ENCODE measurements around the gene PYROXD2.

The PYROXD2 gene

DNA sequence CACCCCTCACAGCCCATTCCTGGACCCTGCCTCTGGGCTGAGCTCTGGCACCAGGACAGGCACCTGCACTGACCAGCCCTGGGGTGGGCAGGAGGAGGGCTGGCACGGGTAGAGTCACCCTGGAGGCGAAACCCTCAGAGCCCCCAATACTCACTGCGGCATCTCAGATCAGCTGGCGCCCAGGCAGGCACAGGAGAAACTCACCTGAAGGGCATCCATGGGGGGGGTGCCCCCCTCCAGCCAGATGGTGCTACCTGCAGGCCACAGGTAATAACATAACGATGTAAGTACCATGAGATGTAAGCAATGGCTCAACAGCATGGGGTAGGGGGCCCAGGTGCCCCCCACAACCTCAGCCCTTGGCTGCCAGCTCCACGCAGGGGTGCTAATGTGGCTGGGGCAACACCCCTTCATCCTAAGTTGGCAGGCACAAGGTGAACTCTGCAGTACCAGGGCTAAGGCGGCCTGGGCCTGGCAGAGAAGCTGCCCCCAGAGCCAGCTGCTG is 12.1 kb upstream of the PYROXD2 start:
- no peak for ATAC-seq
- TF ChIP-seq TOX (CRISPR knock-in tag; IDR thresholded peaks at IDR 0.05; ENCODE audit: borderline replicate concordance) = no peak
- TF ChIP-seq TCF4 (CRISPR knock-in tag; IDR thresholded peaks at IDR 0.05; ENCODE audit: borderline replicate concordance) = no peak
- TF ChIP-seq ISL1 (CRISPR knock-in tag; IDR thresholded peaks at IDR 0.05) = no peak
- no peak for TF ChIP-seq ZNF70 (CRISPR knock-in tag; IDR thresholded peaks at IDR 0.05)
- TF ChIP-seq ZFP30 (CRISPR knock-in tag; IDR thresholded peaks at IDR 0.05) = no peak
- no peak for TF ChIP-seq GLIS3 (CRISPR knock-in tag; IDR thresholded peaks at IDR 0.05)
- TF ChIP-seq, protein P1, sequence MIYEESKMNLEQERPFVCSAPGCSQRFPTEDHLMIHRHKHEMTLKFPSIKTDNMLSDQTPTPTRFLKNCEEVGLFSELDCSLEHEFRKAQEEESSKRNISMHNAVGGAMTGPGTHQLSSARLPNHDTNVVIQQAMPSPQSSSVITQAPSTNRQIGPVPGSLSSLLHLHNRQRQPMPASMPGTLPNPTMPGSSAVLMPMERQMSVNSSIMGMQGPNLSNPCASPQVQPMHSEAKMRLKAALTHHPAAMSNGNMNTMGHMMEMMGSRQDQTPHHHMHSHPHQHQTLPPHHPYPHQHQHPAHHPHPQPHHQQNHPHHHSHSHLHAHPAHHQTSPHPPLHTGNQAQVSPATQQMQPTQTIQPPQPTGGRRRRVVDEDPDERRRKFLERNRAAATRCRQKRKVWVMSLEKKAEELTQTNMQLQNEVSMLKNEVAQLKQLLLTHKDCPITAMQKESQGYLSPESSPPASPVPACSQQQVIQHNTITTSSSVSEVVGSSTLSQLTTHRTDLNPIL (CRISPR knock-in tag; IDR thresholded peaks at IDR 0.05; ENCODE audit: low read depth) = no peak
- no peak for TF ChIP-seq PPARA (CRISPR knock-in tag; IDR thresholded peaks at IDR 0.05; ENCODE audit: borderline replicate concordance)
- TF ChIP-seq RARB (CRISPR knock-in tag; IDR thresholded peaks at IDR 0.05) = no peak
- no peak for TF ChIP-seq ZNF565 (CRISPR knock-in tag; conservative IDR thresholded peaks at IDR 0.05; ENCODE audit: low read depth)
- no peak for TF ChIP-seq ZFP3 (CRISPR knock-in tag; IDR thresholded peaks at IDR 0.05)
- TF ChIP-seq, protein P2, sequence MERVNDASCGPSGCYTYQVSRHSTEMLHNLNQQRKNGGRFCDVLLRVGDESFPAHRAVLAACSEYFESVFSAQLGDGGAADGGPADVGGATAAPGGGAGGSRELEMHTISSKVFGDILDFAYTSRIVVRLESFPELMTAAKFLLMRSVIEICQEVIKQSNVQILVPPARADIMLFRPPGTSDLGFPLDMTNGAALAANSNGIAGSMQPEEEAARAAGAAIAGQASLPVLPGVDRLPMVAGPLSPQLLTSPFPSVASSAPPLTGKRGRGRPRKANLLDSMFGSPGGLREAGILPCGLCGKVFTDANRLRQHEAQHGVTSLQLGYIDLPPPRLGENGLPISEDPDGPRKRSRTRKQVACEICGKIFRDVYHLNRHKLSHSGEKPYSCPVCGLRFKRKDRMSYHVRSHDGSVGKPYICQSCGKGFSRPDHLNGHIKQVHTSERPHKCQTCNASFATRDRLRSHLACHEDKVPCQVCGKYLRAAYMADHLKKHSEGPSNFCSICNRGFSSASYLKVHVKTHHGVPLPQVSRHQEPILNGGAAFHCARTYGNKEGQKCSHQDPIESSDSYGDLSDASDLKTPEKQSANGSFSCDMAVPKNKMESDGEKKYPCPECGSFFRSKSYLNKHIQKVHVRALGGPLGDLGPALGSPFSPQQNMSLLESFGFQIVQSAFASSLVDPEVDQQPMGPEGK (CRISPR knock-in tag; IDR thresholded peaks at IDR 0.05; ENCODE audit: borderline replicate concordance) = no peak
- no peak for TF ChIP-seq ZC3H10 (CRISPR knock-in tag; IDR thresholded peaks at IDR 0.05)
- no peak for TF ChIP-seq ARNTL (CRISPR knock-in tag; IDR thresholded peaks at IDR 0.05; ENCODE audit: borderline replicate concordance, low read depth)
- TF ChIP-seq SNAI2 (CRISPR knock-in tag; IDR thresholded peaks at IDR 0.05) = no peak
- no peak for TF ChIP-seq BACH2 (CRISPR knock-in tag; IDR thresholded peaks at IDR 0.05; ENCODE audit: borderline replicate concordance)

DNA sequence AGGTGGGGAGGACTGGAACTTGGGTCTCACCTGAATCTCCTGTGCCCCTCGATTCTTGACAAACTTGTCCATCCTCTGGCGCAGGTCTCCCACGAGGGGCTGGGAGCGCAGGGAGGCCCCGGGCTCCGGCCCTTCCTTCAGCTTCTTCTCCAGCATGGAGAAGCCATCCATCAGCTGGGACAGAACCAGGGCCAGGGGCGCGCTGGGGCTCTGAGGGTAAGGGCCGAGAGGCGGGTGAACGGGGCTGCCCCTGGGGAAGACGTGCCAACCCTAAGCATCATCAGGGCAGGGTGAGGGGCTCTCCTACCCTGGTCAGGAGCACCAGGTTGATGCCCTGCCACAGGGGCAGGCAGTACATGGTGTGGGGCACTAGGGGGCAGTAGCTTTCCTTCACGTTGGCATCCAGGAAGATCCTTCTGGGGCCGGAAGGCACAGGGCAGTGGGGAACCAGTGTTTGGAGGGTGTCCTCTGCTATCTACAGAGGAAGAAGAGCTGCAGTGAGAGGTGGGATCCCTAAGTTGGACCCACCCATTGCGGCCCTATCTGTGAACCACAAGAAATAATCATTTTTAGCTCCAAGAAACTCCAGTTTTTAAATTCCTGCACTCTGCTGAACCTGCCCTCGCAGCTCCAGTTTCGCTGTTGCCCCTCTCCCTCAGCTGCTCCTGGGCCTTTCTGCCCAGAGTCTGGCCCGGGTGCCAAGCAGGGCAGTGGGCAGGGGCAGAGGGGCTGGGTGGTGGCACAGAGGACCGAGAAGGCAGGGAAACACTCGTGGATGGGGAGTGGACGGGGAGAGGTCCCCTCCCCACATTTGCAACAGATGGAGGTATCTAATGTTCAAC is 10.8 kb upstream of the PYROXD2 start:
- TF ChIP-seq TCF4 (CRISPR knock-in tag; IDR thresholded peaks at IDR 0.05; ENCODE audit: borderline replicate concordance) (no peak), ZC3H10 (CRISPR knock-in tag; IDR thresholded peaks at IDR 0.05) (no peak), ZNF70 (CRISPR knock-in tag; IDR thresholded peaks at IDR 0.05) (no peak), CSDC2 (CRISPR knock-in tag; IDR thresholded peaks at IDR 0.05) (no peak)
- ATAC-seq = peak; percentile 84

- TF ChIP-seq OSR1 (CRISPR knock-in tag; IDR thresholded peaks at IDR 0.05) (no peak), TSHZ2 (CRISPR knock-in tag; IDR thresholded peaks at IDR 0.05) (no peak), ZNF70 (CRISPR knock-in tag; IDR thresholded peaks at IDR 0.05) (no peak), RARB (CRISPR knock-in tag; IDR thresholded peaks at IDR 0.05) (no peak), ZC3H10 (CRISPR knock-in tag; IDR thresholded peaks at IDR 0.05) (no peak)
- TF ChIP-seq, protein P3, sequence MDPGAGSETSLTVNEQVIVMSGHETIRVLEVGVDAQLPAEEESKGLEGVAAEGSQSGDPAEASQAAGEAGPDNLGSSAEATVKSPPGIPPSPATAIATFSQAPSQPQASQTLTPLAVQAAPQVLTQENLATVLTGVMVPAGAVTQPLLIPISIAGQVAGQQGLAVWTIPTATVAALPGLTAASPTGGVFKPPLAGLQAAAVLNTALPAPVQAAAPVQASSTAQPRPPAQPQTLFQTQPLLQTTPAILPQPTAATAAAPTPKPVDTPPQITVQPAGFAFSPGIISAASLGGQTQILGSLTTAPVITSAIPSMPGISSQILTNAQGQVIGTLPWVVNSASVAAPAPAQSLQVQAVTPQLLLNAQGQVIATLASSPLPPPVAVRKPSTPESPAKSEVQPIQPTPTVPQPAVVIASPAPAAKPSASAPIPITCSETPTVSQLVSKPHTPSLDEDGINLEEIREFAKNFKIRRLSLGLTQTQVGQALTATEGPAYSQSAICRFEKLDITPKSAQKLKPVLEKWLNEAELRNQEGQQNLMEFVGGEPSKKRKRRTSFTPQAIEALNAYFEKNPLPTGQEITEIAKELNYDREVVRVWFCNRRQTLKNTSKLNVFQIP (CRISPR knock-in tag; IDR thresholded peaks at IDR 0.05; ENCODE audit: borderline replicate concordance, low read depth) = no peak
- no peak for ATAC-seq
Observed at GRCh38 chr10:98424295-98425254, 9.6 kb upstream of the PYROXD2 start.

All from SK-N-SH treated with all-trans-retinoic acid at 6 μM for 48 hours (cell line).